AG04449 (cell line): ENCODE results near the gene PGBD1.
"Not testable (repeated sequence)": the region's sequence is repeated elsewhere in the genome, so short reads cannot be mapped to it uniquely, and the experiment has no call there.

Experiments used
- CTCF ChIA-PET: fragments of 350-600 bp; formaldehyde crosslinking; extraction: SDS; loops from one replicate; lab custom pipeline; 2021; ENCODE audit warnings: antibody characterized with exemption; lab: Yijun Ruan, JAX
- POLR2A ChIA-PET: fragments of 400-600, 350-600 bp; formaldehyde crosslinking; extraction: SDS; loops from one replicate; lab custom pipeline; 2020; ENCODE audit warnings: antibody characterized with exemption, inconsistent platforms; lab: Yijun Ruan, JAX
- DNase-seq: peaks from one replicate; pipeline ENCODE4 v3.0.0-alpha.2; 2010; ENCODE audit warnings: low read depth, low spot score
- H3K4me3 ChIP-seq: 2 replicates; pipeline ENCODE4 v1.5.1; 2011; ENCODE audit warnings: low read depth, mild to moderate bottlenecking, control low read depth, low read length
- CTCF ChIP-seq: IDR thresholded peaks from one replicate; pipeline ENCODE4 v1.5.1; 2011; ENCODE audit warnings: mild to moderate bottlenecking, moderate library complexity, low read length, control low read depth, inconsistent platforms; ENCODE audit not compliant: insufficient read depth; ENCODE audit errors: missing control alignments

PGBD1 gene

DNA sequence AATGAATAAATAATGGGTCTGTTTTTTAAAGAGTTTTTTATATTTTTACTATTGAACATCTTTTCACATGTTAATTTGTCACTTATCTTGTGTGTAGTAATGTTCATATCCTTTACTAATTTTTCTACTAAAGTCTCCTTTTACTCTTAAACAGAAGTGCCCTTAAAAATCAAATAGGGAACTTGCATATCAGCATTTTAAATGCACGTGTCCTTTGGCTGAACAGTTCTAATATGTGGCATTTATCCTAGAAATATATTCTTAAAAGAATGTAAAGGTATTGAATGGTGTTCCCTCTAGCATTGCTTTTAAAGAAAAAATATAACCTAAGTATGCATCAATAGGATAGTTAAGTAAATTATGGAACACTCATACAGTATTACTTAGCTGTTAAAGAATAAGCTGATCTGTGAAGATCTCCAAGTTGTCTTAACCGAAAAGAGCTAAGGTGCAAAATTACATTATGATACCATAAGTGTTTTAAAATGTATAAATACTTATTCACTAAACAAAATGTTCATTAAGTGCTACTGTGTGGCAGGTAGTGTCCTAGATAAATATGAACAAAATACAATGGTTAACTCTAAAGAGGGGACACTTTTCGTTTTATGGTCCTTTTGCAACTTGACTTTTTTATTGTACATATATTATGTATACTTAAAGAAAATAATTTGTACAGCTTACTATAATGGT lies 631 bp upstream of the PGBD1 start:
- no peak for DNase-seq
- ChIA-PET CTCF (interaction anchor here (0.9 to 1.6 kb wide), 4 partner anchors 9 to 13 kb away, joined by 3 to 4 read pairs (median 3); no protein-coding TSS in a partner anchor), POLR2A (interaction anchor here (0.7 to 1.8 kb wide), 4 partner anchors 11 to 75 kb away, joined by 3 to 11 read pairs (median 6); partner anchors contain the start of genes ZKSCAN4 and ZSCAN26)
- peak overlapping the region; percentile 71 for H3K4me3 ChIP-seq
- TF ChIP-seq CTCF = no peak

GRCh38 chr6:28282926-28283325 lies 1.6 kb downstream of the PGBD1 start:
- ChIA-PET CTCF (interaction anchor here (1.0 kb wide), 1 partner anchor 150 kb away, joined by 3 read pairs; no protein-coding TSS in a partner anchor), POLR2A (interaction anchor here (1.3 kb wide), 1 partner anchor 52 kb away, joined by 4 read pairs; the partner anchor contains the start of gene ZSCAN31)
- no peak for DNase-seq
- TF ChIP-seq CTCF = no peak
- no peak overlapping the region for H3K4me3 ChIP-seq

GRCh38 chr6:28291573-28291972 lies 10.2 kb downstream of the PGBD1 start:
- no peak for DNase-seq
- no peak for TF ChIP-seq CTCF
- POLR2A ChIA-PET = no interaction called here
- CTCF ChIA-PET = no interaction called here
- H3K4me3 ChIP-seq = no peak overlapping the region

- DNase-seq = no peak
- ChIA-PET CTCF (no interaction called here), POLR2A (no interaction called here)
- no peak for TF ChIP-seq CTCF
- no peak overlapping the region for H3K4me3 ChIP-seq
Measured at GRCh38 chr6:28295326-28295725, 14.0 kb downstream of the PGBD1 start.

DNA sequence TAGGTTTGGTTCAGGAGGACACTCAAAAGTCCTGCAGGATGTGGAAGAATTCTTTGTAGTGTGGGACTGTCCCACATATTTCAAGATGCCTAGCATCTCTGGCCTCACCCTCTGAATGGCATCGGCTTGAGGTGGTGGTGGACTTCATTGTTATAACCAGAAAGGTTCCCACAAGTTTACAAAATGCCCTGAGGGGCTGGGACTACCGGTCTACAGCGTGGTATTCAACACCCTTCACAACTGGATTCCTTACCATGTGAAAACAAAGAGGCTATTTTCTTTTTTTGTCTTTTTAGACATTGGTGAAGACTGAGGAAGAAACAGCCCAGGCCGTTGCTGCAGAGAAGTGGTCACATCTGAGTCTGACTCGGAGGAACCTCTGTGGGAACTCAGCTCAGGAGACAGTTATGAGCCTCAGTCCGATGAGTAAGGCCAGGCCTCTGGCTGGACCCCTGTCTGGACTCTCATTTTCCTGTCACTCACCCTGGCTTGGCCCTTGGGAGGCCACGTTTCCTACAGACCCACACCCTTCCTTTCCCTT lies 15.2 kb downstream of the PGBD1 start:
- TF ChIP-seq CTCF = no peak
- POLR2A ChIA-PET = no interaction called here
- no peak for DNase-seq
- H3K4me3 ChIP-seq = no peak overlapping the region
- CTCF ChIA-PET = no interaction called here

DNA sequence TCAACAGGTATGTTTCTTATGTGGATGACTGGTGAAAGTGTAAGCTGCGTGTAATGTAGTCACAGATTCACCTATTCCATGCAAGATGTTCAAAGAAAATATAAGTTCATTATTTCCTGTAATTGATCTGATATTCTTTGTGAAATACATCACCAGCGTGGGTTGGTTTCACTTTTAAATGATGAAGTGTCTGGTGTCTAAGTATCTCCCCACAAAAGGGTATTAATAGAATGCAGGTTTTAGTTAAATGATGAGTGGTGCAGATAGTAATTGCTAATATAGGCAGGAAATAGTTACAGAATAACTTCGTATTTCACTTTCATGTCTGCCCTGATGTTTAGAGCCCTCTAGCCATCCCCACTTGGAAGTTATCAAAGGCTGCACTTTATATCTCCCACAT lies 22.2 kb downstream of the PGBD1 start:
- TF ChIP-seq CTCF = no peak
- CTCF ChIA-PET = interaction anchor here (1.5 kb wide), 1 partner anchor 53 kb away, joined by 3 read pairs; no protein-coding TSS in a partner anchor
- no peak for DNase-seq
- POLR2A ChIA-PET = no interaction called here
- H3K4me3 ChIP-seq = no peak overlapping the region

DNA sequence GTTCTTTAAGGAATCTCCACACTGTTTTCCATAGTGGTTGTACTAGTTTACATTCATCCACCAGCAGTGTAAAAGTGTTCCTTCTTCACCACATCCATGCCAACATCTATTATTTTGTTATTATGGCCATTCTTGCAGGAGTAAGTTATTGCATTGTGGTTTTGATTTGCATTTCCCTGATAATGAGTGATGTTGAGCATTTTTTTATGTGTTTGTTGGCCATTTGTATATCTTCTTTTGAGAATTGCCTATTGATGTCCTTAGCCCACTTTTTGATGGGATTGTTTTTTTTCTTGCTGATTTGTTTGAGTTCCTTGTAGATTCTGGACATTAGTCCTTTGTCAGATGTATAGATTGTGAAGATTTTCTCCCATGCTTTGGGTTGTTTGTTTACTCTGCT lies 25.0 kb downstream of the PGBD1 start:
- DNase-seq, CTCF ChIA-PET, H3K4me3 ChIP-seq, POLR2A ChIA-PET: not testable (repeated sequence)
